ENCODE measurements around the gene COL23A1.

DNA sequence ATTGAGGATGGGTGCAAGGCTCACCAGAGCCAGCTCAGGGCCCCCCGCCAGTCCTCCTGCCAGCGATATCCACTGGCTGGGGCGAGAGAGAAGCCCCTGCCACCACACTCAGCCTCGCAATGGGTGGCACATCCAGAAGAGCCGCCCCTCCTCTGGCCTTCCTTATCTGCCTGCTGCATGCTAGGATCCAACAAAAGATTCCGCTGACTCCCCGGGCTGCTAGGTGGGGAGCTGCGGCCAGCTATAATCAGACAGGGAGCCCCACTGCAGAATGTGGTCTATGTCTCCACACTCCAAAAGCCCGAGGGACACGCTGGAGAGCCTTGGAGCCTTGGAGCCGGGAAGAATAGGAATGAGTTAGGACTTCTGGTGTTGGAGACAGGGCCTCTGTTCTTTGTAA lies 32.8 kb downstream of the COL23A1 start:
- no peak for TF ChIP-seq GABPA (IDR thresholded peaks at IDR 0.05; ENCODE audit: borderline replicate concordance, insufficient read depth, low read length)
- TF ChIP-seq, protein P1, sequence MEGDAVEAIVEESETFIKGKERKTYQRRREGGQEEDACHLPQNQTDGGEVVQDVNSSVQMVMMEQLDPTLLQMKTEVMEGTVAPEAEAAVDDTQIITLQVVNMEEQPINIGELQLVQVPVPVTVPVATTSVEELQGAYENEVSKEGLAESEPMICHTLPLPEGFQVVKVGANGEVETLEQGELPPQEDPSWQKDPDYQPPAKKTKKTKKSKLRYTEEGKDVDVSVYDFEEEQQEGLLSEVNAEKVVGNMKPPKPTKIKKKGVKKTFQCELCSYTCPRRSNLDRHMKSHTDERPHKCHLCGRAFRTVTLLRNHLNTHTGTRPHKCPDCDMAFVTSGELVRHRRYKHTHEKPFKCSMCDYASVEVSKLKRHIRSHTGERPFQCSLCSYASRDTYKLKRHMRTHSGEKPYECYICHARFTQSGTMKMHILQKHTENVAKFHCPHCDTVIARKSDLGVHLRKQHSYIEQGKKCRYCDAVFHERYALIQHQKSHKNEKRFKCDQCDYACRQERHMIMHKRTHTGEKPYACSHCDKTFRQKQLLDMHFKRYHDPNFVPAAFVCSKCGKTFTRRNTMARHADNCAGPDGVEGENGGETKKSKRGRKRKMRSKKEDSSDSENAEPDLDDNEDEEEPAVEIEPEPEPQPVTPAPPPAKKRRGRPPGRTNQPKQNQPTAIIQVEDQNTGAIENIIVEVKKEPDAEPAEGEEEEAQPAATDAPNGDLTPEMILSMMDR (IDR thresholded peaks at IDR 0.05; ENCODE audit: control extremely low read depth in 1 of 3, insufficient read depth in 1 of 3, low read depth in 1 of 3, low read length in 3 of 3): no peak
- no peak for TF ChIP-seq FOSL1 (IDR thresholded peaks at IDR 0.05; ENCODE audit: insufficient read depth, low read depth, low read length)
- no peak for TF ChIP-seq POLR2AphosphoS5 (IDR thresholded peaks at IDR 0.05; ENCODE audit: low read depth, low read length)
- TF ChIP-seq EZH2 (IDR thresholded peaks at IDR 0.05; ENCODE audit: low read depth, low read length, severe bottlenecking): no peak
- no peak for TF ChIP-seq TBP (IDR thresholded peaks at IDR 0.05; ENCODE audit: low read depth, low read length)
- no peak for TF ChIP-seq BRCA1 (IDR thresholded peaks at IDR 0.05; ENCODE audit: low read depth, low read length)
- TF ChIP-seq KDM5A (IDR thresholded peaks at IDR 0.05; ENCODE audit: low read length): no peak
- TF ChIP-seq JUND (IDR thresholded peaks at IDR 0.05; ENCODE audit: low read length): no peak
- TF ChIP-seq CHD1 (IDR thresholded peaks at IDR 0.05; ENCODE audit: low read depth, low read length): no peak

All from H1 (cell line).